ENCODE measurements around the gene ZFYVE9.

- TF ChIP-seq GATA2 (IDR thresholded peaks at IDR 0.05; ENCODE audit: low read depth, low read length), result no peak
- TF ChIP-seq GATA3 (IDR thresholded peaks at IDR 0.05; ENCODE audit: low read depth, low read length), result no peak
Observed at GRCh38 chr1:52359676-52360594, 218.0 kb downstream of the ZFYVE9 start.

Data from SH-SY5Y (cell line).